HCT116 (cell line): ENCODE measurements around the gene GAL3ST2. TPM values are rescaled to one million over a fixed set of nuclear protein-coding genes. Genes with fewer than 3 reads are reported as not detected.

Experiments
- ATAC-seq: fragments of 200-7000 bp; cut with Tn5 transposase; 2 replicates; pipeline ENCODE4 v1.9.1; 2020; ENCODE audit warnings: mild to moderate bottlenecking, moderate library complexity
- BruUV-seq: library from RNA; stranded (reverse); fragments of 400-500 nt; replicated peaks from 2 replicates; lab custom pipeline; 2021; lab: Mats Ljungman, UMichigan
- CTCF ChIA-PET: fragments of 300-600 bp; sonication (Branson Sonifier 250); formaldehyde crosslinking; loops from one replicate; lab custom pipeline; 2021; ENCODE audit warnings: antibody characterized with exemption; lab: Charles Lee
- POLR2A ChIA-PET: fragments of 300-600, 350-600 bp; sonication (Branson Sonifier 250); formaldehyde crosslinking; loops from one replicate; lab custom pipeline; 2021; ENCODE audit warnings: antibody characterized with exemption; lab: Charles Lee
- RAD21 ChIA-PET, 2 experiments: fragments of 300-600 bp; sonication (Branson Sonifier 250); formaldehyde crosslinking; loops; one replicate each; lab custom pipeline; 2023; ENCODE audit warnings: low total read pairs in 2 of 2; ENCODE audit not compliant: uncharacterized antibody in 2 of 2, unreplicated experiment in 2 of 2, low non-redundant PET in 1 of 2; lab: Charles Lee
- DNase-seq: peaks from one replicate; pipeline ENCODE4 v3.0.0-alpha.2; 2010; ENCODE audit warnings: low read depth, low spot score
- H2AFZ ChIP-seq: fragments of 200-600 bp; shearing (Covaris generic), sonication (generic); 2 replicates; pipeline ENCODE4 v1.6.1; 2017; ENCODE audit warnings: low read depth, mixed run types, mixed read lengths, antibody characterized with exemption, low read length; ENCODE audit not compliant: poor library complexity, severe bottlenecking
- H3K27ac ChIP-seq: 2 replicates; pipeline ENCODE4 v1.5.1; 2012; ENCODE audit warnings: low read depth, low read length
- H3K27me3 ChIP-seq: fragments of 200-600 bp; sonication (generic); 2 replicates; pipeline ENCODE4 v1.6.1; 2016; ENCODE audit warnings: mixed run types, low read length, mixed read lengths; ENCODE audit not compliant: insufficient read depth
- H3K36me3 ChIP-seq, 2 experiments: fragments of 200-500 bp in 1 of 2; fragments of 200-600 bp in 1 of 2; sonication (Bioruptor generic) in 1 of 2; sonication (generic) in 1 of 2; 2 replicates each; pipeline versions ENCODE4 v1.5.1 to v1.6.1; 2014 to 2016; ENCODE audit warnings: low read length in 2 of 2, inconsistent platforms in 1 of 2, mixed read lengths in 1 of 2, mixed run types in 1 of 2; ENCODE audit not compliant: insufficient read depth in 2 of 2, control insufficient read depth in 1 of 2
- H3K4me1 ChIP-seq, 2 experiments: fragments of 200-600 bp in 1 of 2; sonication (generic) in 1 of 2; 2 replicates each; pipeline versions ENCODE4 v1.5.1 to v1.6.1; 2012 to 2017; ENCODE audit warnings: low read length in 2 of 2, inconsistent platforms in 1 of 2, mild to moderate bottlenecking in 1 of 2, mixed read lengths in 1 of 2, mixed run types in 1 of 2, moderate library complexity in 1 of 2; ENCODE audit not compliant: insufficient read depth in 2 of 2, control insufficient read depth in 1 of 2
- H3K4me2 ChIP-seq: fragments of 200-600 bp; sonication (generic); 2 replicates; pipeline ENCODE4 v1.6.1; 2017; ENCODE audit warnings: mixed run types, low read length, mixed read lengths
- H3K4me3 ChIP-seq, 2 experiments: fragments of 200-600 bp in 1 of 2; sonication (generic) in 1 of 2; replicated peaks in 1 of 2; 2 replicates each; pipeline ENCODE4 v1.5.1; 2011 to 2016; ENCODE audit warnings: low read length in 2 of 2, control low read depth in 1 of 2, low read depth in 1 of 2, mild to moderate bottlenecking in 1 of 2, mixed read lengths in 1 of 2, mixed run types in 1 of 2
- H3K79me2 ChIP-seq: fragments of 200-600 bp; sonication (generic); 2 replicates; pipeline ENCODE4 v1.6.1; 2017; ENCODE audit warnings: mild to moderate bottlenecking, mixed run types, low read length, moderate library complexity, mixed read lengths; ENCODE audit not compliant: insufficient read depth
- H3K9ac ChIP-seq: fragments of 200-600 bp; sonication (generic); 2 replicates; pipeline ENCODE4 v1.6.1; 2016; ENCODE audit warnings: low read length, mixed read lengths
- H3K9me2 ChIP-seq: fragments of 200-600 bp; sonication (generic), shearing (Covaris generic); 2 replicates; pipeline ENCODE4 v1.6.1; 2017; ENCODE audit warnings: mixed run types, mild to moderate bottlenecking, moderate library complexity; ENCODE audit not compliant: insufficient read depth
- H3K9me3 ChIP-seq, 2 experiments: fragments of 200-500 bp in 1 of 2; fragments of 200-600 bp in 1 of 2; sonication (Bioruptor generic) in 1 of 2; sonication (generic) in 1 of 2; 2 replicates each; pipeline ENCODE4 v1.6.1; 2014 to 2017; ENCODE audit warnings: low read length in 2 of 2, mixed read lengths in 2 of 2, inconsistent platforms in 1 of 2, low read depth in 1 of 2, mild to moderate bottlenecking in 1 of 2, mixed run types in 1 of 2, moderate library complexity in 1 of 2; ENCODE audit not compliant: control insufficient read depth in 1 of 2, insufficient read depth in 1 of 2
- H4K20me1 ChIP-seq: fragments of 200-600 bp; sonication (generic), shearing (Covaris generic); 2 replicates; pipeline ENCODE4 v1.6.1; 2017; ENCODE audit warnings: mixed run types, mild to moderate bottlenecking, moderate library complexity; ENCODE audit not compliant: insufficient read depth
- ATF3 ChIP-seq: IDR thresholded peaks from 2 replicates; pipeline ENCODE4 v1.6.1; 2012
- ELF1 ChIP-seq: IDR thresholded peaks from 2 replicates; pipeline ENCODE4 v1.6.1; 2012; ENCODE audit warnings: low read depth, borderline replicate concordance
- EZH2phosphoT487 ChIP-seq: fragments of 200-600 bp; IDR thresholded peaks from 2 replicates; pipeline ENCODE4 v1.6.1; 2018; ENCODE audit warnings: antibody characterized with exemption, borderline replicate concordance
- JUND ChIP-seq: IDR thresholded peaks from 2 replicates; pipeline ENCODE4 v1.6.1; 2012
- SRF ChIP-seq: IDR thresholded peaks from 2 replicates; pipeline ENCODE4 v1.6.1; 2012; ENCODE audit warnings: low read depth
- ZNF274 ChIP-seq: fragments of 200-500 bp; sonication (Bioruptor generic); IDR thresholded peaks from 2 replicates; pipeline ENCODE4 v1.6.1; 2014; ENCODE audit warnings: mild to moderate bottlenecking, low read depth, low read length, inconsistent platforms
- intact Hi-C: fragments of 100-400 bp; cut with micrococcal nuclease; formaldehyde crosslinking; loops from 2 replicates; pipeline ENCODE4 v1.10.0; 2022
- total RNA-seq: library from RNA; stranded (reverse); gene quantifications from one replicate; pipeline ENCODE4 v1.2.1, GENCODE V29; 2021; ENCODE audit not compliant: unreplicated experiment
- TF ChIP-seq, protein P1 (sequence below), 3 experiments: fragments of 200-600 bp in 1 of 3; sonication (generic) in 1 of 3; IDR thresholded peaks in 2 of 3; conservative IDR thresholded peaks in 1 of 3; 2 replicates each; pipeline ENCODE4 v1.5.1; 2012 to 2017; ENCODE audit warnings: low read depth in 2 of 3, low read length in 2 of 3, antibody characterized with exemption in 1 of 3, borderline replicate concordance in 1 of 3, control low read depth in 1 of 3, mild to moderate bottlenecking in 1 of 3, mixed read lengths in 1 of 3, mixed run types in 1 of 3, moderate library complexity in 1 of 3; ENCODE audit not compliant: insufficient read depth in 1 of 3
- TF ChIP-seq, protein P2 (sequence below): IDR thresholded peaks from 2 replicates; pipeline ENCODE4 v1.6.1; 2012

The GAL3ST2 gene
- total RNA-seq, 1 experiment from 2014 or later, result 0.44 TPM

- no peak overlapping the region for H3K4me3 ChIP-seq
- intact Hi-C loops, result no loop called here
- DNase-seq, result no peak
- RAD21 ChIA-PET, result no interaction called here
- no peak for ATAC-seq
- H2AFZ ChIP-seq, result no peak overlapping the region
- CTCF ChIA-PET, result no interaction called here
- H3K4me2 ChIP-seq, result no peak overlapping the region
- TF ChIP-seq SRF (no peak), EZH2phosphoT487 (no peak), ZNF274 (no peak), JUND (no peak), ELF1 (no peak), ATF3 (no peak)
- TF ChIP-seq, protein P1, sequence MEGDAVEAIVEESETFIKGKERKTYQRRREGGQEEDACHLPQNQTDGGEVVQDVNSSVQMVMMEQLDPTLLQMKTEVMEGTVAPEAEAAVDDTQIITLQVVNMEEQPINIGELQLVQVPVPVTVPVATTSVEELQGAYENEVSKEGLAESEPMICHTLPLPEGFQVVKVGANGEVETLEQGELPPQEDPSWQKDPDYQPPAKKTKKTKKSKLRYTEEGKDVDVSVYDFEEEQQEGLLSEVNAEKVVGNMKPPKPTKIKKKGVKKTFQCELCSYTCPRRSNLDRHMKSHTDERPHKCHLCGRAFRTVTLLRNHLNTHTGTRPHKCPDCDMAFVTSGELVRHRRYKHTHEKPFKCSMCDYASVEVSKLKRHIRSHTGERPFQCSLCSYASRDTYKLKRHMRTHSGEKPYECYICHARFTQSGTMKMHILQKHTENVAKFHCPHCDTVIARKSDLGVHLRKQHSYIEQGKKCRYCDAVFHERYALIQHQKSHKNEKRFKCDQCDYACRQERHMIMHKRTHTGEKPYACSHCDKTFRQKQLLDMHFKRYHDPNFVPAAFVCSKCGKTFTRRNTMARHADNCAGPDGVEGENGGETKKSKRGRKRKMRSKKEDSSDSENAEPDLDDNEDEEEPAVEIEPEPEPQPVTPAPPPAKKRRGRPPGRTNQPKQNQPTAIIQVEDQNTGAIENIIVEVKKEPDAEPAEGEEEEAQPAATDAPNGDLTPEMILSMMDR (IDR thresholded peaks at IDR 0.05 in 2 of 3, conservative IDR thresholded peaks at IDR 0.05 in 1 of 3; ENCODE audit: borderline replicate concordance in 1 of 3, insufficient read depth in 1 of 3, low read depth in 2 of 3, low read length in 2 of 3), result no peak
- TF ChIP-seq, protein P2, sequence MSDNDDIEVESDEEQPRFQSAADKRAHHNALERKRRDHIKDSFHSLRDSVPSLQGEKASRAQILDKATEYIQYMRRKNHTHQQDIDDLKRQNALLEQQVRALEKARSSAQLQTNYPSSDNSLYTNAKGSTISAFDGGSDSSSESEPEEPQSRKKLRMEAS, result no peak
- H3K27me3 ChIP-seq, result no peaks in the 10 kb centered on the region
- no peak overlapping the region for H3K27ac ChIP-seq
- POLR2A ChIA-PET, result no interaction called here
- no peaks in the 10 kb centered on the region for H3K36me3 ChIP-seq
- H4K20me1 ChIP-seq, result no peaks in the 10 kb centered on the region
- no peaks in the 10 kb centered on the region for H3K9me3 ChIP-seq
- no peak overlapping the region for H3K9ac ChIP-seq
- BruUV-seq, result no TSS peak
- no peaks in the 10 kb centered on the region for H3K9me2 ChIP-seq
- H3K79me2 ChIP-seq, result no peaks in the 10 kb centered on the region
- peaks cover 16 to 22% of the 10 kb centered on the region in 2 experiments for H3K4me1 ChIP-seq
Measured at GRCh38 chr2:241771286-241772062, 5.1 kb upstream of the GAL3ST2 start.
